GM20000 (cell line): ENCODE measurements around the gene MAP2K5.

Source experiments
- DNase-seq: peaks from one replicate; pipeline ENCODE4 v3.0.0; 2012; ENCODE audit warnings: low spot score
- TF ChIP-seq, protein P1 (sequence below): IDR thresholded peaks from 2 replicates; pipeline ENCODE4 v1.5.1; 2012; ENCODE audit warnings: mild to moderate bottlenecking, control low read depth; ENCODE audit errors: extremely low read depth, missing control alignments

MAP2K5 gene

GRCh38 chr15:67735896-67736295 lies 193.4 kb downstream of the MAP2K5 start:
- no peak for DNase-seq

GRCh38 chr15:67736810-67737209 lies 194.3 kb downstream of the MAP2K5 start:
- TF ChIP-seq, protein P1, sequence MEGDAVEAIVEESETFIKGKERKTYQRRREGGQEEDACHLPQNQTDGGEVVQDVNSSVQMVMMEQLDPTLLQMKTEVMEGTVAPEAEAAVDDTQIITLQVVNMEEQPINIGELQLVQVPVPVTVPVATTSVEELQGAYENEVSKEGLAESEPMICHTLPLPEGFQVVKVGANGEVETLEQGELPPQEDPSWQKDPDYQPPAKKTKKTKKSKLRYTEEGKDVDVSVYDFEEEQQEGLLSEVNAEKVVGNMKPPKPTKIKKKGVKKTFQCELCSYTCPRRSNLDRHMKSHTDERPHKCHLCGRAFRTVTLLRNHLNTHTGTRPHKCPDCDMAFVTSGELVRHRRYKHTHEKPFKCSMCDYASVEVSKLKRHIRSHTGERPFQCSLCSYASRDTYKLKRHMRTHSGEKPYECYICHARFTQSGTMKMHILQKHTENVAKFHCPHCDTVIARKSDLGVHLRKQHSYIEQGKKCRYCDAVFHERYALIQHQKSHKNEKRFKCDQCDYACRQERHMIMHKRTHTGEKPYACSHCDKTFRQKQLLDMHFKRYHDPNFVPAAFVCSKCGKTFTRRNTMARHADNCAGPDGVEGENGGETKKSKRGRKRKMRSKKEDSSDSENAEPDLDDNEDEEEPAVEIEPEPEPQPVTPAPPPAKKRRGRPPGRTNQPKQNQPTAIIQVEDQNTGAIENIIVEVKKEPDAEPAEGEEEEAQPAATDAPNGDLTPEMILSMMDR, result no peak
- DNase-seq, result no peak

More at GRCh38 chr15:67735896-67736295, 193.4 kb downstream of the MAP2K5 start:
- TF ChIP-seq, protein P1, result no peak

GRCh38 chr15:67738056-67738455 lies 195.6 kb downstream of the MAP2K5 start:
- no peak for DNase-seq
- TF ChIP-seq, protein P1, result no peak

DNA sequence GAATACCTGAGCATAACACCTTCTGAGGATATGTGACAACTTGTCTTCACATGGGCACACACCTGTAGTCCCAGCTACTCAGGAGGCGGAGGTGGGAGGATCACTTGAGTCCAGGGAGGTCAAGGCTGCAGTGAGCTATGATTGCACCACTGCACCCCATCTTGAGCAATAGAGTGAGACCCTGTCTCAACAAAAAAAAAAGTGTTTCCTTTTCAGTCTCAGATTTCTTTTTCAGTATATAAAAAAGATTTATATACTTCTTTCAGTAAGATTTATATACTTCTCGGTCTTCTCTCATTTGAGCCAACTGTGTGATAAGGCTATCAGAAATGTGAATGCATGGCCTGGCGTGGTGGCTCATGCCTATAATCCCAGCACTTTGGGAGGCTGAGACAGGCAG lies 197.9 kb downstream of the MAP2K5 start:
- TF ChIP-seq, protein P1, result no peak
- no peak for DNase-seq

GRCh38 chr15:67741308-67741707 lies 198.8 kb downstream of the MAP2K5 start:
- no peak for DNase-seq

GRCh38 chr15:67743558-67743957 lies 201.1 kb downstream of the MAP2K5 start:
- no peak for DNase-seq
- TF ChIP-seq, protein P1, result no peak

More at GRCh38 chr15:67741308-67741707, 198.8 kb downstream of the MAP2K5 start:
- TF ChIP-seq, protein P1, result no peak

GRCh38 chr15:67744331-67745072 lies 202.0 kb downstream of the MAP2K5 start:
- DNase-seq, result no peak
- TF ChIP-seq, protein P1, result no peak
